ENCODE results near the gene TCF3. TPM values are rescaled to one million over a fixed set of nuclear protein-coding genes. Genes with fewer than 3 reads are reported as not detected.

TCF3 gene
- polyA plus RNA-seq, 1 donor (not counting 4 experiments of a cell fraction or from before 2014, with no cell fraction given) = 40.0 TPM

DNA sequence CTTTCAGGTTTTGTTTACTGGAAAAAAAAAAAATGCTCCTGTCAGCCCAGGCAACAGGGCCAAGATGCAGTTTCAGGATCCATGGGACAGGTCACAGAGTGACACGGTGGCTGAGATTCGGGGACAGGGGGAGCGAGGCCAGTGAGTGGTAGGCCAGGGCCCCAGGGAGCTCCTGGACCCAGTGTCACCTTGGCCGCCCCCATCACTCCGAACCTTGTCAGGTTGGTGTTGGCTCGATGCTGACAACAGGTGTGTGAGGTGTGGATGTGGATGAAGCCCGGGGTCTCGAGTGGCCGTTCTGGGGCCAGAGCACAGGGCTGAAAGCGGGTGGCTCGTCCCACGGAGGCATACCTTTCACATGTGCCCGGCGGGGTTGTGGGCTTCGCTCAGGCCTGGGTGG lies 41.1 kb downstream of the TCF3 start:
- no peak overlapping the region for H3K4me3 ChIP-seq (ENCODE audit: control insufficient read depth in 2 of 3, extremely low read depth in 1 of 3, insufficient read depth in 2 of 3, low read depth in 1 of 3, low read length in 3 of 3)
- no peak for DNase-seq (ENCODE audit: low read depth, low spot score)
- H3K9me1 ChIP-seq (ENCODE audit: control insufficient read depth, extremely low read depth, insufficient read depth, low read length) = no peaks in the 10 kb centered on the region
- dilution Hi-C loops (cut with MboI; ENCODE audit: extremely low pct_ligation_motif_present, low sequenced_read_pairs) = no loop called here
- H3K79me2 ChIP-seq (ENCODE audit: control insufficient read depth, insufficient read depth, low read length) = no peaks in the 10 kb centered on the region
- no peak overlapping the region for H3K27ac ChIP-seq (ENCODE audit: control insufficient read depth, insufficient read depth, low read length)
- no peaks in the 10 kb centered on the region for H4K20me1 ChIP-seq (ENCODE audit: control insufficient read depth, extremely low read depth, insufficient read depth, low read length)
- H3K27me3 ChIP-seq (ENCODE audit: control insufficient read depth, extremely low read depth, insufficient read depth, low read length) = no peaks in the 10 kb centered on the region
- no peaks in the 10 kb centered on the region for H3K9me3 ChIP-seq (ENCODE audit: control insufficient read depth, low read depth, low read length)
- H2AFZ ChIP-seq (ENCODE audit: control insufficient read depth, low read length) = no peak overlapping the region
- peaks cover 11 to 32% of the 10 kb centered on the region in 2 experiments for H3K36me3 ChIP-seq (ENCODE audit: control insufficient read depth in 2 of 2, extremely low read depth in 1 of 2, insufficient read depth in 2 of 2, low read length in 2 of 2)
- TF ChIP-seq, protein P1, sequence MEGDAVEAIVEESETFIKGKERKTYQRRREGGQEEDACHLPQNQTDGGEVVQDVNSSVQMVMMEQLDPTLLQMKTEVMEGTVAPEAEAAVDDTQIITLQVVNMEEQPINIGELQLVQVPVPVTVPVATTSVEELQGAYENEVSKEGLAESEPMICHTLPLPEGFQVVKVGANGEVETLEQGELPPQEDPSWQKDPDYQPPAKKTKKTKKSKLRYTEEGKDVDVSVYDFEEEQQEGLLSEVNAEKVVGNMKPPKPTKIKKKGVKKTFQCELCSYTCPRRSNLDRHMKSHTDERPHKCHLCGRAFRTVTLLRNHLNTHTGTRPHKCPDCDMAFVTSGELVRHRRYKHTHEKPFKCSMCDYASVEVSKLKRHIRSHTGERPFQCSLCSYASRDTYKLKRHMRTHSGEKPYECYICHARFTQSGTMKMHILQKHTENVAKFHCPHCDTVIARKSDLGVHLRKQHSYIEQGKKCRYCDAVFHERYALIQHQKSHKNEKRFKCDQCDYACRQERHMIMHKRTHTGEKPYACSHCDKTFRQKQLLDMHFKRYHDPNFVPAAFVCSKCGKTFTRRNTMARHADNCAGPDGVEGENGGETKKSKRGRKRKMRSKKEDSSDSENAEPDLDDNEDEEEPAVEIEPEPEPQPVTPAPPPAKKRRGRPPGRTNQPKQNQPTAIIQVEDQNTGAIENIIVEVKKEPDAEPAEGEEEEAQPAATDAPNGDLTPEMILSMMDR (optimal IDR thresholded peaks at IDR 0.05 in 1 of 3, IDR thresholded peaks at IDR 0.05 in 1 of 3, conservative IDR thresholded peaks at IDR 0.05 in 1 of 3; ENCODE audit: extremely low read depth in 1 of 3, insufficient read depth in 2 of 3, low read length in 3 of 3) = no peak
- no peak for TF ChIP-seq EZH2 (IDR thresholded peaks at IDR 0.05; ENCODE audit: low read length)
- H3K9ac ChIP-seq (ENCODE audit: control insufficient read depth, extremely low read depth, insufficient read depth, low read length) = no peak overlapping the region
- no peak for FAIRE-seq
- H3K4me1 ChIP-seq (ENCODE audit: control insufficient read depth, extremely low read depth, insufficient read depth, low read length) = peaks cover under 1% of the 10 kb centered on the region
- H3K4me2 ChIP-seq (ENCODE audit: control insufficient read depth, extremely low read depth, insufficient read depth, low read depth, low read length) = no peak overlapping the region

DNA sequence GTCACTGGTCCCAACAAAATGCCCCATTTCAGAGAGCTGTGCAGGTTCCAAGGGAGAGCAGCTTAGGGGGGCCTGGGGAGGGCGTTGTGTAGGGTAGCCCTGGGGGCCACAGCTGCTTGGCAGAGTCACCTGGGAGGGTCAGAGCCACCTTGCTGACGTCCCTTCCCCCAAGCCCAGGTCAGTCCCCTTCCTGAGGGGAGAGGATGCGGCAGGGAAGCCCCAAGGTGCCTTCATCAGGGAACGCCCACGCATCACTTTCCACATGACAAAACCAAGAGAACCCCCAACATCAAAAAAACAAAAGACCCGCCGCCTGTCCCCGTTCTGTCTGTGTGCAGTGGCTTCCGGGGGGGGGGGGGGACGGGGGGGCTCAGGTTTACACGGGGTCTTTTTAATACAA lies 41.8 kb downstream of the TCF3 start:
- FAIRE-seq = no peak

More for the DNA sequence above, 41.8 kb downstream of the TCF3 start:
- Histone ChIP-seq H3K9me1 (ENCODE audit: control insufficient read depth, extremely low read depth, insufficient read depth, low read length) (no peaks in the 10 kb centered on the region), H3K9ac (ENCODE audit: control insufficient read depth, extremely low read depth, insufficient read depth, low read length) (no peak overlapping the region), H3K9me3 (ENCODE audit: control insufficient read depth, low read depth, low read length) (no peaks in the 10 kb centered on the region), H3K36me3 (ENCODE audit: control insufficient read depth in 2 of 2, extremely low read depth in 1 of 2, insufficient read depth in 2 of 2, low read length in 2 of 2) (peaks cover 11 to 29% of the 10 kb centered on the region in 2 experiments), H3K4me1 (ENCODE audit: control insufficient read depth, extremely low read depth, insufficient read depth, low read length) (peaks cover 6% of the 10 kb centered on the region), H2AFZ (ENCODE audit: control insufficient read depth, low read length) (no peak overlapping the region), H3K79me2 (ENCODE audit: control insufficient read depth, insufficient read depth, low read length) (no peaks in the 10 kb centered on the region), H3K4me2 (ENCODE audit: control insufficient read depth, extremely low read depth, insufficient read depth, low read depth, low read length) (no peak overlapping the region), H4K20me1 (ENCODE audit: control insufficient read depth, extremely low read depth, insufficient read depth, low read length) (no peaks in the 10 kb centered on the region), H3K27ac (ENCODE audit: control insufficient read depth, insufficient read depth, low read length) (no peak overlapping the region), H3K4me3 (ENCODE audit: control insufficient read depth in 2 of 3, extremely low read depth in 1 of 3, insufficient read depth in 2 of 3, low read depth in 1 of 3, low read length in 3 of 3) (no peak overlapping the region), H3K27me3 (ENCODE audit: control insufficient read depth, extremely low read depth, insufficient read depth, low read length) (no peaks in the 10 kb centered on the region)
- DNase-seq (ENCODE audit: low read depth, low spot score) = no peak
- TF ChIP-seq, protein P1 (optimal IDR thresholded peaks at IDR 0.05 in 1 of 3, IDR thresholded peaks at IDR 0.05 in 1 of 3, conservative IDR thresholded peaks at IDR 0.05 in 1 of 3; ENCODE audit: extremely low read depth in 1 of 3, insufficient read depth in 2 of 3, low read length in 3 of 3) = no peak
- no peak for TF ChIP-seq EZH2 (IDR thresholded peaks at IDR 0.05; ENCODE audit: low read length)
- dilution Hi-C loops (cut with MboI; ENCODE audit: extremely low pct_ligation_motif_present, low sequenced_read_pairs) = no loop called here

All from keratinocyte (primary cell).